GM12865 (cell line): ENCODE measurements around the gene TBC1D22A.

Experiments used
- DNase-seq: peaks from one replicate; pipeline ENCODE4 v3.0.0; 2010; ENCODE audit warnings: low read depth
- H3K4me3 ChIP-seq: 2 replicates; pipeline ENCODE4 v1.5.1; 2011; ENCODE audit warnings: mild to moderate bottlenecking, low read depth, low read length, control low read depth
- CTCF ChIP-seq: IDR thresholded peaks from 2 replicates; pipeline ENCODE4 v1.5.1; 2011; ENCODE audit warnings: low read length, control low read depth, low read depth, inconsistent platforms; ENCODE audit not compliant: insufficient read depth; ENCODE audit errors: missing control alignments

Gene TBC1D22A

DNA sequence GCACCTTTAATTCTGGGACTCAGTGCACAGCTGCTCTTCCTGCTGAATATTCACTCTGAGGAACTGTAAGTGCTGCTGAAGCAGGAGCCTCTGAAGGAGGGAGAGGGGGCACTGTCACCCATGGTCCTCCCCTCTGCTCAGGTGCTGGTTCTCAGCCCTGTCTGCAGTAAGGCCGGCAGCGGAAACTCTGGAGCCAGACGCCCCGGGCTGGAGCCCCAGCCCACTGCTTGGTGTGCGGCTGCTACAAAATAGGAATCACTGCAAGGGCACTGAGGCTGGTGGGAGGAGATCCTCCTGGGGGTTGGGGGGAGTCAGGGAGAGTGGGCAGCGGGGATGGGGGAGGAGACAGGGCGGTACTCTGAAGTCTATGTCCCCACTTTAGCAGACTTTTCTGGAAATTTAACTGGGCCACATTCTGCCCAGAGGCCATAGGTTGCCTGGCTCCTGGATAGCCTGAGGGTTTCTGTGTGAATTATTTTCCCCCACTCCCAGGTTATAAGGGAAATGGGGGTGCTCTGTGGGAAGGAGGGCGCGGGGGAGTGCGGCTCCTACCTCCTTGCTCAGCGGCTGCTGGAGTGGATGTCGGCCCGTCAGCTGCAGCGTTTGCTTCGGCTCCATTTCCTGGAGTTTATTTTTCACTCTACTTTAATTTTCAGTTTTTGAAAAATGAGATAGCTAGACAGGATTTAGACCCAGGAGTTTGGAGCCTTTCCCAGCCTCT is 33.6 kb downstream of the TBC1D22A start:
- H3K4me3 ChIP-seq = no peak overlapping the region
- no peak for DNase-seq
- TF ChIP-seq CTCF = no peak

- no peak for DNase-seq
- TF ChIP-seq CTCF = no peak
- H3K4me3 ChIP-seq = no peak overlapping the region
Observed at GRCh38 chr22:46796566-46797195, 34.2 kb downstream of the TBC1D22A start.

- DNase-seq = peak; percentile 57
- no peak overlapping the region for H3K4me3 ChIP-seq
- peak; percentile 19 for TF ChIP-seq CTCF
Observed at GRCh38 chr22:46797355-46797754, 34.9 kb downstream of the TBC1D22A start.

DNA sequence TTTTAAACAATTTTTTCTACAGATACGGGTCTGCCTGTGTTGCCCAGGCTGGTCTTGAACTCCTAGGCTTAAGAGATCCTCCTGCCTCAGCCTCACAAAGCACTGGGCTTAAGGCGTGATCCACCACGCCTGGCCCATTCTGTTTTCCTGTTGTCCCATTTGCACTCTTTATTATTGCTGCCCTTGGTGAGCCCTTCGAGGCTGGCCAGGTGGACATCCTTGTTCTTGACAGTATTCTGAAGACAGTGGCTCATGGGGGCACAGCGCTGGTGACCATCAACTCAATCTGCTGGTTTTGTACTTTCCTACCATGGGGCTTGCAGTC is 35.6 kb downstream of the TBC1D22A start:
- no peak overlapping the region for H3K4me3 ChIP-seq
- no peak for DNase-seq
- TF ChIP-seq CTCF = no peak

- peak; percentile 94 for TF ChIP-seq CTCF
- peak; percentile 82 for DNase-seq
- H3K4me3 ChIP-seq = no peak overlapping the region
Observed at GRCh38 chr22:46798366-46799350, 36.2 kb downstream of the TBC1D22A start.

GRCh38 chr22:46799626-46800025 is 37.2 kb downstream of the TBC1D22A start:
- no peak overlapping the region for H3K4me3 ChIP-seq
- no peak for DNase-seq
- no peak for TF ChIP-seq CTCF
